Mononuclear cell (primary cell): ENCODE results near the gene ZFTA. TPM values are rescaled to one million over a fixed set of nuclear protein-coding genes. Genes with fewer than 3 reads are reported as not detected.

ENCODE experiments used
- H3K27me3 ChIP-seq: 2 replicates; pipeline ENCODE4 v1.6.0; 2011; ENCODE audit warnings: low read length, control low read depth; ENCODE audit not compliant: insufficient read depth
- H3K4me1 ChIP-seq: 2 replicates; pipeline ENCODE4 v1.5.1; 2011; ENCODE audit warnings: mild to moderate bottlenecking, low read length, control low read depth; ENCODE audit not compliant: insufficient read depth
- H3K4me3 ChIP-seq: 2 replicates; pipeline ENCODE4 v1.5.1; 2011; ENCODE audit warnings: mild to moderate bottlenecking, low read length, moderate library complexity
- H3K9me3 ChIP-seq: 2 replicates; pipeline ENCODE4 v1.5.1; 2011; ENCODE audit warnings: low read depth, mild to moderate bottlenecking, control low read depth, low read length
- total RNA-seq: library from RNA; depleted of rRNA; stranded (reverse); fragments of >200 nt; gene quantifications from one replicate; pipeline ENCODE4 v1.2.3, GENCODE V29; 2012

ZFTA gene
- total RNA-seq, 1 donor: 2.6 TPM

- H3K27me3 ChIP-seq: no peaks in the 10 kb centered on the region
- H3K9me3 ChIP-seq: no peaks in the 10 kb centered on the region
- peaks cover 6% of the 10 kb centered on the region for H3K4me1 ChIP-seq
- H3K4me3 ChIP-seq: no peak overlapping the region
These were observed 29.7 kb downstream of the ZFTA start for GRCh38 chr11:63738720-63739360.

GRCh38 chr11:63737718-63738117, 30.9 kb downstream of the ZFTA start:
- Histone ChIP-seq H3K4me1 (peaks cover 6% of the 10 kb centered on the region), H3K27me3 (no peaks in the 10 kb centered on the region), H3K9me3 (no peaks in the 10 kb centered on the region), H3K4me3 (no peak overlapping the region)

DNA sequence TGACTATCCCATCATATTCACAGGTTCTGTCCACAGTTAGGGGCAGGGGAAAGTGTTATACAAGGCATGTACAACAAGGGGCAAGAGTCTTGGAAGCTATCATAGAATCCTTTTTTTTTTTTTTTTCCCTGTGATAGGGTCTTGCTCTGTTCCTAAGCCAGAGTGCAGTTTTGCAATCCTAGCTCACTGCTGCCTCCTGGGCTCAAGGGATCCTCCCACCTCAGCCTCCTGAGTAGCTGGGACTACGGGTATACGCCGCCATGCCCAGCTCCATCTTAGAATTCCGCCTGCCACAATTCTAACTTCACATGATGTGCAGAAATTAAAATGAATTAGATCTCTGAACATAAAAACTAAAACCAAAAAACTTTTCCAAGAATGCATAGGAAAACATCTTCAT, 31.7 kb downstream of the ZFTA start:
- H3K4me1 ChIP-seq: peaks cover 6% of the 10 kb centered on the region
- H3K9me3 ChIP-seq: no peaks in the 10 kb centered on the region
- no peaks in the 10 kb centered on the region for H3K27me3 ChIP-seq
- no peak overlapping the region for H3K4me3 ChIP-seq

GRCh38 chr11:63729326-63729725, 39.2 kb downstream of the ZFTA start:
- Histone ChIP-seq H3K4me3 (no peak overlapping the region), H3K4me1 (no peaks in the 10 kb centered on the region), H3K27me3 (no peaks in the 10 kb centered on the region), H3K9me3 (no peaks in the 10 kb centered on the region)

GRCh38 chr11:63720611-63721010, 48.0 kb downstream of the ZFTA start:
- Histone ChIP-seq H3K9me3 (no peaks in the 10 kb centered on the region), H3K4me1 (no peaks in the 10 kb centered on the region), H3K27me3 (no peaks in the 10 kb centered on the region), H3K4me3 (no peak overlapping the region)

GRCh38 chr11:63719987-63720386, 48.6 kb downstream of the ZFTA start:
- H3K27me3 ChIP-seq: no peaks in the 10 kb centered on the region
- no peaks in the 10 kb centered on the region for H3K4me1 ChIP-seq
- no peaks in the 10 kb centered on the region for H3K9me3 ChIP-seq
- no peak overlapping the region for H3K4me3 ChIP-seq

GRCh38 chr11:63719001-63719400, 49.6 kb downstream of the ZFTA start:
- H3K9me3 ChIP-seq: no peaks in the 10 kb centered on the region
- no peaks in the 10 kb centered on the region for H3K4me1 ChIP-seq
- no peaks in the 10 kb centered on the region for H3K27me3 ChIP-seq
- H3K4me3 ChIP-seq: no peak overlapping the region

Other genes with a start within 250 kb of the ZFTA start
- 51.4 TPM for gene PLAAT4, start 232.0 kb downstream of the ZFTA start, total RNA-seq
- gene PLAAT2, start 205.4 kb downstream of the ZFTA start, total RNA-seq: not detected
- 2.8 TPM for gene PLAAT3, start 154.3 kb downstream of the ZFTA start, total RNA-seq
- 29.8 TPM for gene ATL3, start 97.4 kb downstream of the ZFTA start, total RNA-seq
- 65.1 TPM for gene RTN3, start 87.3 kb downstream of the ZFTA start, total RNA-seq
- gene SPINDOC, start 44.7 kb upstream of the ZFTA start, total RNA-seq: 3.0 TPM
- gene MARK2, start 70.3 kb upstream of the ZFTA start, total RNA-seq: 19.4 TPM
- not detected for gene RCOR2, start 148.4 kb upstream of the ZFTA start, total RNA-seq
- gene NAA40, start 170.2 kb upstream of the ZFTA start, total RNA-seq: 5.2 TPM
- gene COX8A, start 205.8 kb upstream of the ZFTA start, total RNA-seq: 173 TPM
- 33.6 TPM for gene OTUB1, start 217.7 kb upstream of the ZFTA start, total RNA-seq